Measurements from ENCODE around the gene SEC22C. TPM values are rescaled to one million over a fixed set of nuclear protein-coding genes. Genes with fewer than 3 reads are reported as not detected.

The SEC22C gene
- total RNA-seq, 1 experiment from 2014 or later, result 38.1 TPM

- no TSS peak for BruUV-seq (replicated peaks)
- CTCF ChIA-PET, result interaction anchor here (0.6 kb wide), 2 partner anchors 29 to 42 kb away, joined by 5 to 7 read pairs; no protein-coding TSS in a partner anchor
Observed at GRCh38 chr3:42549131-42549530, 32.6 kb downstream of the SEC22C start.

GRCh38 chr3:42547401-42547945 is 34.3 kb downstream of the SEC22C start:
- intact Hi-C loops (cut with micrococcal nuclease; ENCODE audit: unreplicated experiment), result loop anchor here (1.0 to 10.0 kb wide), 4 partner anchors 300 to 653 kb away; no protein-coding TSS in a partner anchor
- POLR2A ChIA-PET (ENCODE audit: unreplicated experiment), result no interaction called here
- H3K9me2 ChIP-seq (ENCODE audit: insufficient read depth), result no peaks in the 10 kb centered on the region
- DNase-seq, result peak in 1 of 2 experiments; percentile 55
- no TSS peak for BruUV-seq (replicated peaks)
- H3K79me2 ChIP-seq (ENCODE audit: low read depth), result no peaks in the 10 kb centered on the region
- no peaks in the 10 kb centered on the region for H3F3A ChIP-seq (ENCODE audit: insufficient read depth, low read depth)
- H3K27me3 ChIP-seq (ENCODE audit: insufficient read depth, low read depth), result no peaks in the 10 kb centered on the region
- TF ChIP-seq CTCF (conservative IDR thresholded peaks at IDR 0.05), result peak; percentile 90
- TF ChIP-seq EZH2 (IDR thresholded peaks at IDR 0.05; ENCODE audit: low read depth), result no peak
- no peaks in the 10 kb centered on the region for H3K9me3 ChIP-seq (ENCODE audit: insufficient read depth, low read depth)
- CTCF ChIA-PET, result interaction anchor here (1.3 kb wide), 1 partner anchor 300 kb away, joined by 6 read pairs; no protein-coding TSS in a partner anchor
- no peak overlapping the region for H2AFZ ChIP-seq
- no peaks in the 10 kb centered on the region for H3K36me3 ChIP-seq (ENCODE audit: low read depth)
- no peaks in the 10 kb centered on the region for H4K20me1 ChIP-seq (ENCODE audit: insufficient read depth)
- H3K27ac ChIP-seq, result no peak overlapping the region
- no peak overlapping the region for H3K4me3 ChIP-seq
- H3K4me2 ChIP-seq, result no peak overlapping the region
- H3K4me1 ChIP-seq (replicated peaks; ENCODE audit: insufficient read depth), result 0 out of 2 replicates have a peak, but pooled peaks cover 9% of the 10 kb centered on the region

More at GRCh38 chr3:42549131-42549530, 32.6 kb downstream of the SEC22C start:
- Histone ChIP-seq H3K27me3 (ENCODE audit: insufficient read depth, low read depth) (no peaks in the 10 kb centered on the region), H3K36me3 (ENCODE audit: low read depth) (no peaks in the 10 kb centered on the region), H3K4me3 (no peak overlapping the region), H3K4me2 (no peak overlapping the region), H4K20me1 (ENCODE audit: insufficient read depth) (no peaks in the 10 kb centered on the region), H3K27ac (no peak overlapping the region), H2AFZ (no peak overlapping the region), H3K79me2 (ENCODE audit: low read depth) (no peaks in the 10 kb centered on the region), H3K9me3 (ENCODE audit: insufficient read depth, low read depth) (no peaks in the 10 kb centered on the region), H3K9me2 (ENCODE audit: insufficient read depth) (no peaks in the 10 kb centered on the region), H3K4me1 (replicated peaks; ENCODE audit: insufficient read depth) (0 out of 2 replicates have a peak, but pooled peaks cover 9% of the 10 kb centered on the region), H3F3A (ENCODE audit: insufficient read depth, low read depth) (no peaks in the 10 kb centered on the region)
- DNase-seq, result no peak
- no peak for TF ChIP-seq CTCF (conservative IDR thresholded peaks at IDR 0.05)
- no peak for TF ChIP-seq EZH2 (IDR thresholded peaks at IDR 0.05; ENCODE audit: low read depth)
- intact Hi-C loops (cut with micrococcal nuclease; ENCODE audit: unreplicated experiment), result loop anchor here (5.0 to 10.0 kb wide), 2 partner anchors 432 to 654 kb away; no protein-coding TSS in a partner anchor
- POLR2A ChIA-PET (ENCODE audit: unreplicated experiment), result interaction anchor here (0.6 kb wide), 1 partner anchor 42 kb away, joined by 5 read pairs; no protein-coding TSS in a partner anchor

GRCh38 chr3:42546691-42547213 is 35.0 kb downstream of the SEC22C start:
- Histone ChIP-seq H3K27me3 (ENCODE audit: insufficient read depth, low read depth) (no peaks in the 10 kb centered on the region), H3K36me3 (ENCODE audit: low read depth) (no peaks in the 10 kb centered on the region), H4K20me1 (ENCODE audit: insufficient read depth) (no peaks in the 10 kb centered on the region), H3K9me2 (ENCODE audit: insufficient read depth) (no peaks in the 10 kb centered on the region), H3K4me2 (no peak overlapping the region), H2AFZ (no peak overlapping the region), H3F3A (ENCODE audit: insufficient read depth, low read depth) (no peaks in the 10 kb centered on the region), H3K79me2 (ENCODE audit: low read depth) (no peaks in the 10 kb centered on the region), H3K9me3 (ENCODE audit: insufficient read depth, low read depth) (no peaks in the 10 kb centered on the region), H3K27ac (no peak overlapping the region), H3K4me3 (no peak overlapping the region), H3K4me1 (replicated peaks; ENCODE audit: insufficient read depth) (0 out of 2 replicates have a peak, but pooled peaks cover 9% of the 10 kb centered on the region)
- TF ChIP-seq EZH2 (IDR thresholded peaks at IDR 0.05; ENCODE audit: low read depth), result no peak
- no peak for TF ChIP-seq CTCF (conservative IDR thresholded peaks at IDR 0.05)
- no TSS peak for BruUV-seq (replicated peaks)
- ChIA-PET POLR2A (ENCODE audit: unreplicated experiment) (no interaction called here), CTCF (no interaction called here)
- DNase-seq, result no peak
- intact Hi-C loops (cut with micrococcal nuclease; ENCODE audit: unreplicated experiment), result loop anchor here (1.0 to 10.0 kb wide), 4 partner anchors 299 to 652 kb away; no protein-coding TSS in a partner anchor
